Inferior parietal cortex (tissue), 1 donor: ENCODE data around the gene DYNLL1.
"Not testable (repeated sequence)": the region's sequence is repeated elsewhere in the genome, so short reads cannot be mapped to it uniquely, and the experiment has no call there.

Experiments
- DNase-seq: peaks from one replicate; pipeline ENCODE4 v3.0.0-alpha.2; 2016; ENCODE audit errors: extremely low spot score

DYNLL1 gene

DNA sequence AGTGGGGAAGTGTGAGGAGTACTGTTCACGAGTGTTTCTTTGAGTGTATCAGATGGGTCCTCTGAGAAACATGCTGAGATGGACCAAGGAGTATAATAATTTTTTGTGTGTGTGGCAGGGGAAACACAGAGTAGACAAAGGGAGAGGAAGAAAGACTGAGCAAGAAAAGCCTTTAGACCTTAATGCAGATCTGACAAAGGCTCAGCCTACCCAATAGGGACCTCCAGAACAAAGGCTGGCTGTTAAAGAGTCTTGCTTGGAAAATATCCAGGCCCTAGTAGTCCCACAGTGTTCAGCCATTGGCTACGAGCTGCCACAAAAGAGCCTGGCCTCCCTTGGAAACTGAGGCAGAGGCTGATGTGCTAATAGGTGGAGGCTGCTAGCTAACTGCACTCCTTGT is 19.6 kb downstream of the DYNLL1 start:
- DNase-seq: no peak

DNA sequence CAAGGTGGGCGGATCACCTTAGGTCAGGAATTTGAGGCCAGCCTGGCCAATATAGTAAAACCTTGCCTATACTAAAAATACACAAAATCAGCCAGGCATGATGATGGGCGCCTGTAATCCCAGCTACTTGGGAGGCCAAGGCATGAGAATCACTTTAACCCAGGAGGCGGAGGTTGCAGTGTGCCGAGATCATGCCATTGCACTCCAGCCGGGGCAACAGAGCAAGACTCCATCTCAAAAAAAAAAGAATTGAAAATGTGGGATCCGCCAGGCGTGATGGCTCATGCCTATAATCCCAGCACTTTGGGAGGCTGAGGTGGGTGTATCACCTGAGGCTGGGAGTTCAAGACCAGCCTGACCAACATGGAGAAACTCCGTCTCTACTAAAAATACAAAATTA is 23.4 kb downstream of the DYNLL1 start:
- not testable (repeated sequence) for DNase-seq

DNA sequence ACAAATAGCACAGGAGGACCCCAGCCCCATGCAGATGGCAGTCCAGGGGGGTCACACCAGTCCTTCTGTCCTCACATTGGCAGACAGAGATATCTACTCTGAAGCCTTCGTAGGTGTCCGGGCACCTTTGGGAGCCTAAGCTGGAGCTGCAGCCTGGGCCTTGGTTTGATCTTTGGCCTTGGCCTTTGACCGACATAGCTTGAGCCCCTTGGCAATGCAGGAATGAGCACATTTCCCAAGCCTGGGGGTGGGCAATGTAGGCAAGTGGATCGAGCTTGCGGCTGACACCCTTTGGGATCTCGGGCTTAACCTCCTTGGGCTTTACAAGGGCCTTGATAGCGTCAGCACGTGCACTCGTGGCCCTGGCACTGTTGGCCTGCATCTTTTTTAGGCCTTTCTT is 26.7 kb downstream of the DYNLL1 start:
- no peak for DNase-seq

DNA sequence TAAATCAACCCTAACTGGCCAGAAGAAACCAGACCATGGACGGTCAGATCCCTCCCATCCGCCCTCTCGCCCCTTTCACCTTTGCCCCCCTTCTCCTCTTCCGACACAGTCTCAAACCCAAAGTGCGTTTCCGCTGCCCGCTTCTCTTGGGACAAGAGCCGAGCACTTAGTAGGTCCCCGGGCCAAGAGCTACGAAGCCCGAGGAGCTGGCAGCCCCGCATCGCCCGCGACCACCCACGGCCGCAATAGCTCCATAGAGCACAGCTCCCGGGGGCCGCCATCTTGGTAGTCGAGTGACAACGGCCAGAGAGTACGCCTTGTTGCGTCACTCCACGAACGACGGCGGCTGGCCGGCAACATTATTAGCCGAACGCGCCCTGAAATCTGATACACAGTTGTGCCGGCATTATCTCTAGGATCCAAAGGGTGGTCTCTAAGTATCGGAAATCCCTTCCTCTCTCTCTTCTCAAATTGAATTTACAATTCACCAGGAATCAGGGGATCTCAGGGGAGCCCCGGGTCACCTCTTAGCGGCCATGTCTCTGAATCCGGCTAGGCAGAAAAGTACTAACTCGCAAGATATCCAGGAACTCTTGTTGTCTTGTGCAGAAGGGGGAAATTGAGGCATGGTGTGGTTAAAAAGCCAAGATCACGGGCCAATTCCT is 33.1 kb downstream of the DYNLL1 start, which contains the start of gene COQ5:
TSS of gene COQ5 (minus strand) at position 298 of the 665 bp plus-strand sequence. CDS start at position 281, 17 bp downstream.
- DNase-seq: peak; percentile 96

DNA sequence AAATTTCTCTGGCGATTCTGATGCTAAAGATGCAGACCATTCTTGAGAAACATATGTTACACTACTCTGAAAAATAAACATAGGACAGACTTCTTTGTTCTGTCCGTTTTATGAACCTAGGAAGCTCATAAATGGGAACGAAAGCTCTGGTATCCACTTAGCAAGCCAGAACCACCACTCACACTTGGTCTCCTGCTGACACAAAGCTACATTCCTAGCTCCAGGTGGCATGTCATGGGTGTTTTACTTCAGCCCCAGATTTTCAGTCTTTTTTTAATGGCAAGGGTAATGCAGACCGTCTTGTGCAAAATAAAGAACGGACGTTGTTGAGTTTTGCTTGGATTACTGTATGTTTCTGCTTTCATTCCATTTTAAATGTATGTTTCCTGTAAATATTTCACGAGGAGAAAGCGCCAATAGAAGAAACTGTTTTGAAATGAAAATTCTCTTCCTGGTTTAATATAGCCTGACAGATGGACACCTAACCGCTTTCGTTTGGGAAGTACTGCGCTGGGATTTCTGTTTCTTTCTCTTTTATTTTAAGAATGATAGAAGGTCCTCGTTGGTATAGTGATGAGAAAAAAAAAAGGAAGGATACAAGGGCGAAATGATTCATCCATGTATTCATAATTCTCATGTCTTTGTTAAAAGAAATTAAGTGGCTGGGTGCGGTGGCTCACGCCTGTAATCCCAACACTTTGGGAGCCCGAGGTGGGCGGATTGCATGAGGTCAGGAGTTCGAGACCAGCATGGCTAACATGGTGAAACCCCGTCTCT is 33.9 kb downstream of the DYNLL1 start:
- DNase-seq: peak; percentile 59

DNA sequence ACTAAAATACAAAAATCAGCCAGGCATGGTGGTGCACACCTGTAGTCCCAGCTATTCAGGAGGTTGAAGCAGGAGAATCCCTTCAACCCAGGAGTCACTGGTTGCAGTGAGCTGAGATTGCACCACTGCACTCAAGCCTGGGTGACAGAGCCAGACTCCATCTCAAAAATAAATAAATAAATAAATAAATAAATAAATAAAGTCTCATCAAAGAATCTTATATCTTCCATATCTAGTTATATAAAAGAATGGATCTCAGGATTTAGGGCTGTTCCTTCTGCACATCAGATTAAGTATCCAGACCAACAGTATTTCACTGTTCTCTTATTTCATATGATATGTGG is 34.5 kb downstream of the DYNLL1 start:
- DNase-seq: not testable (repeated sequence)

DNA sequence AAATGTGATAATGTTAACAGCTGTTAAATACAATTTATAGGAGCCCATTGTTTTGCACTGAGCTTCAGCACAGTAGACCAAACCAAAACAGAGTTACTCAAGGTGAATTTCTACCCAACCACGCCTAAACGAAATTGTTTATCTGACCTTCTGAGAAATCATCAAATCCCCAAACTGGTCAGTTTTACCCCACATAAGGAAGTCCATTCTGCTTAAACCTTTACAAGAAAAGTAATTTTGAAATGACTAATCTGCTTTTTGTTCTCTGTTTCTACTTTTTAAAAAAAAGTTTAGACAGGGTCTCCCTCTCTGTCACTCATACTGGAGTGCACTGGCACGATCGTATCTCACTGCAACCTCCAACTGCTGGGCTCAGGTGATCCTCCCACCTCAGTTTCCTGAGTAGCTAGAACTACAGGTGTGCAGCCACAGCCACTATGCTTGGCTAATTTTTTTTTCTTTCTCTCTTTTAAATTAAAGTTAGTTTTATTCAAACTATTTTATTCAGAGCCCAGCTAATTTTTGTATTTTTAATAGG is 36.9 kb downstream of the DYNLL1 start:
- DNase-seq: no peak

DNA sequence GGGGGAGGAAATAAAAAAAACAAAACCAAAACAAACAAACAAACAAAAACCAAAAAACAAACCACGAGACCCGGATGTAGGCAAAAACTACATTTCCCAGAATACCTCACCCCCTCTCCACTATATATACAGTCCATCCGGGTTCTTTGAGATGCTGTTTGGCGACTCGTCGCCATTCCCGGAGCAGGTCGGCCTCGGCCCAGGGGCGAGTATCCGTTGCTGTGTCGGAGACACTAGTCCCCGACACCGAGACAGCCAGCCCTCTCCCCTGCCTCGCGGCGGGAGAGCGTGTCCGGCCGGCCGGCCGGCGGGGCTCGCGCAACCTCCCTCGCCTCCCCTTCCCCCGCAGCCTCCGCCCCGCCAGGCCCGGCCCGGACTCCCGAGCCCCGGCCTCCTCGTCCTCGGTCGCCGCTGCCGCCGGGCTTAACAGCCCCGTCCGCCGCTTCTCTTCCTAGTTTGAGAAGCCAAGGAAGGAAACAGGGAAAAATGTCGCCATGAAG is 38.3 kb downstream of the DYNLL1 start, which contains the start of gene RNF10:
TSS of gene RNF10 (plus strand) at position 154 of the 500 bp plus-strand sequence. CDS start 456 bp downstream, outside the sequence.
- DNase-seq: peak; percentile 92

DNA sequence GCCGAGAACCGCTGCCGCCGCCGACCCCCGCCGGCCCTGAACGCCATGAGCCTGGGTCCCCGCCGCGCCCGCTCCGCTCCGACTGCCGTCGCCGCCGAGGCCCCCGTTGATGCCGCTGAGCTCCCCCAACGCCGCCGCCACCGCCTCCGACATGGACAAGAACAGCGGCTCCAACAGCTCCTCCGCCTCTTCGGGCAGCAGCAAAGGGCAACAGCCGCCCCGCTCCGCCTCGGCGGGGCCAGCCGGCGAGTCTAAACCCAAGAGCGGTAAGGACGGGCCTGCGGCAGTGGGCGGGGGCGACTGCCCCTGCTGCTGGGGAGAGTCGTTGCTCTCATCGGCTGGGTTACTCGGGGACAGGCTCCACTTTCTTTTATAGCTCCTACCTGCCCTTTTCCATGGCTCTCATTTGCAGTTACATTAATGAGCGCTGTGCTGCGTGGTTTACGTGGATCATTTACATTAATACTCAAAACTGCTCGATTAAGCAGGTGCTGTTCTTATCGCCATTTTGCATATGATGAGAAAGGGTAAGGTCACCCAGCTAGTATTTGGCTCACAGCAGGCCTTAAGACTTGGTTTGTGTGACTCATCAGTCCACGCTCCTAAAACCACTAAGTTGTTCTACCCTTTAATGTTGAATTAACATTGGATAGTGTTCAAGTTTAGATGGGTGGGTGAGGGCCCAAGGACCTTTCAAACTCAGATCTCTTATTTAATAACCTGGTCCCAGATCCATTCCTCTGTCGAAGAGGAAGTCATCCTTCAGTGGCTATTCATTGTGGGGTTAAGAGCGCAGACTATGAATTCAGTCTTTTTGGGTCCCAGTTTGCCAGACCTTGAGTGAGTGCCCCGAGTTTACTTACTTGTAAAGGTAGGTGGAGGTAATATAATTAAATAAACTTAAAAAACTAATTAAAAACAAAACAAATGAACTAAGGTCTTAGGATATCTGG is 39.1 kb downstream of the DYNLL1 start:
- no peak for DNase-seq

DNA sequence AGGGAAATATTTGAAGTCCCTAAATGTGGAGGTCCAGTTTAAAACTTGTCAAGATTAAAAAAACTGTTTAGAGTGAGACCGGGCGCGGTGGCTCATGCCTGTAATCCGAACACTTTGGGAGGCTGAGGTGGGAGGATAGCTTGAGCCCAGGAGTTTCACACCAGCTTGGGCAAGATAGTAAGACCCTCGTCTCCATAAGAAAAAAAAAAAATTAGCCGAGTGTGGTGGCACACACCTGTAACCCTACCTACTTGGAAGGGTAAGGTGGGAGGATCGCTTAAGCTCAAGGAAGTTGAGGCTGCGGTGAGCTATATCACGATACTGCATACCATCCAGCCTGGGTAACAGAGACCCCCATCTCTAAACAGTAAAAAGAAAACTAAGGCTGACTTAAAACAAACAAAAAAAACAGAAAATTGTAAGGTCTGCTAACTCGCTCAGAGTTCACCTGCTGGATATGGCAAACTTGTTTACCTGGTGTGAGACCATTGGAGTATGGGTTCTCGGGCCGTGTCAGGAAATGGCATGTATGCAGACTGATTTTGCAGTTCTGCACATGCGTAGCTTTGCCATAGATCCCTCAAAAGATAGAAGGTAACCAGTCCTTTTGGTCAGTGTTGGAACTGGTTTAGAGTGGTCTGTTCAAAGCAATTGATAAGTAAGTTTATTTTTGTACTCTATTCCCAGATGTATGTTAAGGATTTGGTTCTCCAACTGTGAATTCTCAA is 40.3 kb downstream of the DYNLL1 start:
- DNase-seq: no peak

DNA sequence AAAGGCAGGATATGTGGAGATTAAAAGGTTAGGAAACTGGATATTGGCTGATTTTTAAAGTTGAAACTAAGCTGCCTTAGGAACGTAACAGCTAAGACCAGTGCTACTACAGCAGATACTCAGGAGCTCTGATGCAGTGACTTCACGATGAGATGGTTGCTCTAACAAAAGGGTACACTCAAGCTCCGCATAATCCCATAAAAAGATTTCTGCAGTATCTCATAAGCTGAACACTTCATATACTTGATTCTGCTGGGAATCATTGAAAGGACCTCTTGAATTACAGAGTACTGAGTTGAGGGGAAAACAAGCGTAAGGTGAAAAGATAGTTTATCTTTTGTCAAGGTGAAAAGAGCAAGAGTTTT is 41.9 kb downstream of the DYNLL1 start:
- DNase-seq: no peak

DNA sequence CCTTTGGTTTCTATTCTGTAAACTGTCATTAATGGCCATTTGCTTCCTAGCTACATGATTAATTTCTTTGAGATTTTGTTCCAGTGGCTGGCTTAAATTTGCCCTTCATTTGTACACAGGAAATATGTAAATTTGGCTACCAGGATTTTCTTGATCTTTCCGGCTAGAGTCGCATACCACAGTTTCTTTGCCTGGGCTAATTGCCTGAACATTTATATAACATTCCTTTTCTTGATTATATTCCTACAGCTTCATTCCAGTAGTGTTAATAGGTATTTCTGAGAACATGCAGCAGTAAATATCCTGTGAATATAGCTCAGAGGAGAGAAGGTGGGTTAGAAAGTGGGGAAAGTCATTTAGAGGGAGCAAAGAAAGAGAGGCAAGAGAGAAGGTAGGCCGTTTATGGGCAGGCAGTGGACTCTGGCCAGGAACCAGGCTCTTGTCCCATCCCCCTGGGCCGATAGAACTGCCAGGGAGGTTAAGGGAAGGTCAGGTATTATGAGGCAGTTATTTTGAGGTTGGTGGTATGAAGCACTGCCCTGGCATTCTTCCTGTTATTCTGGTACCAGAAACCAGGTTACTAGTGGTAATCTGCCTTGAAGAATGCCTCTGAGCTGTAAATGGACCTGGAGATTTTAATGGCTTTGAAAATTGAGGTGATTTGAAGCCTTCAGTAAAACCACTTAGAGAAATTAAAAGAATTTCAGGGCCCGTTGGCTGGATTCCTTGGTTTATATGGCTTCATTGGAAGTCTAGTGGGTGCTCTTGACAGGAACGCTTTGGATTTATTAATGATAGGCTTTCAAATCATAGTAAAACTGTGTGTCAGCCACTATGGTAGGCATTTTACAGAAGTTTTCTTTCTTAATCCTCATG is 42.6 kb downstream of the DYNLL1 start:
- no peak for DNase-seq

DNA sequence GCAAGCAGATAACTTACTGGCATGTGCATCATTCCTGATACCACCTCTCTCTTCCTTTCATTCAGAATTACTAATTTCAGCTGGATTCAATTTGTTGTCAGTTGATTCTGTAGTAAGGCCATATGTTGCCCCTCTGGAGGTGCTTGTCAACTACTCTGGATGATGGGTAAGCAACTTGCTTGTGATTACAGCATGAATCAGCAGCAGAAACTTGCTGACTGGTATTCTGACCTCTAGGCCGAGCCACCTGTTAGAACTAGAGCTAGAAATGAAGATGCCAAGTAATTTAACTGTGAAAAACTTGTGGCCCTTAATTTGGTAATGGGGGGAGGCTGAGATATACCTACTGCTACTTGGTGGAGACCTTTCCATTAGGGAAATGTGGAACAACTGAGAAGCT is 43.4 kb downstream of the DYNLL1 start:
- DNase-seq: no peak

DNA sequence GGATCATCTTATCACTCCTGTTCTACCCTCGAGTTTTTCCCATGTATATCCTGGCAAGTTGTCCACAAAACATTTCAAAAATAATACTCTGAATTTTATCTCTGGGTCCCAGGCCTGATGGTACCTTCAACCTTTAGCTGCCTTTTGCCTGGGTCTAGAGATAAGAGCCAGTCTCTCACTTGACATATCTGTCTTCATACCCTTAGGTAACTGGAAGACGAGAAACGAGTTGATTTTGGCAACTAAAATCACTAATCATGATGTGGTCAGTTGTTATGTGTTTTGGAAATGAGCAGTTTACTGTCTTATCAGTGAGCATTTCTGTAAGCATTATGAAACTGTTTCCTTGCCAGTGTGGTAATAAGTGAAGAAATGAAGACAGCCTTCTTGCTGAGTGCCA is 44.5 kb downstream of the DYNLL1 start:
- no peak for DNase-seq

DNA sequence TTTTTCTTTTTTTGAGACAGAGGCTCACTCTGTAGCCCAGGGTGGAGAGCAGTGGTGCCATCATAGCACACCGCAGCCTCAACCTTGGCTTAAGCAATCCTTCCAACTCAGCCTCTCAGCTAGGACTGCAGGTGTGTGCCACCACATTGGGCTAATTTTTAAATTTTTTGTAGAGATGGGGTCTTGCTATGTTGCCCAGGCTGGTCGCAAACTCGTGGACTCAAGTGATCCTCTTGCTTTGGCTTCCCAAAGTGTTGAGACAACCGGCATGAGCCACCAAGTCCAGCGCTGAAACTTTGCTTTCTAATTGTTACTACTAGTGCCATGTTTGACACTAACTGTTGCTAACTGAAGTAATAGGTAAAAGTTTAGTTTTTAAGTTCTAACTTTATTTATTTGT is 46.3 kb downstream of the DYNLL1 start:
- no peak for DNase-seq

DNA sequence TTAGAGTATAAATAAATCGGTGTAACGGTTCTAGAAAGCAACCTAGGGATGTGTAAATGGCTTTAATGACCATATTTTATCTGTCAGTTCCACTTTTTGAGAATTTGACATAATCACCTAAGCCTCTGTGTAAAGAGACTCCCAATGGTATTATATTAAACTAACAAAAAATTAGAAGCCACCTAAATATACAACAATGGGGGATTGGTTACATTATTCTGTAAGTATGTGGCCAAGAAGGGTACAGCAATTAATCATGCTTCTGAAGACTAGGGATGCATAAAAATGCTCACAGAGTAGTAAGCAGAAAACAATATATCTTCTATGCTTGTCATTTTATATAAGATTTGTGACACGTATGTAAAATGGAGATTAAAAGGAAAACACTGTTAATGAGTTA is 48.8 kb downstream of the DYNLL1 start:
- no peak for DNase-seq

DNA sequence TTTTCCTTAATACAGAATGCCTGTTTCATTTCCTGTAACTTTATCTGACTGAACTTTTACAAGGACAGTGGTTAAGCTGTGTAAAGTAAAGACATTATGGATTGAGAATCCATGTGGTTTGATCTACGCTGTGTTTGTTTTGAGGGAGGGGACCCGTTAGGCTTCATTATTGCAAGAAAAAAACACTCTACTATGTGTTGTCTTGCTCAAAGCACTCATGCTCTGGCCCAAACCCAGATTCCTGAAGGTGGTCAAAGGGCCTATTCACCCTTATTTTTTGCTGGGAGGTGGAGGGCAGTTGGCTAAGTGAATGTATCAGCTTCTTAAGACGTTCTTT is 50.1 kb downstream of the DYNLL1 start:
- no peak for DNase-seq
